GM12873 (cell line): ENCODE measurements around the gene BDP1.

ENCODE experiments used
- CTCF ChIP-seq: IDR thresholded peaks from 2 replicates; pipeline ENCODE4 v1.5.1; 2012; ENCODE audit warnings: low read depth, mild to moderate bottlenecking, moderate library complexity, low read length, control low read depth; ENCODE audit not compliant: insufficient read depth; ENCODE audit errors: missing control alignments

The BDP1 gene

GRCh38 chr5:71503536-71503935, 48.1 kb downstream of the BDP1 start:
- no peak for TF ChIP-seq CTCF

- no peak for TF ChIP-seq CTCF
Measured at GRCh38 chr5:71522151-71522550, 66.7 kb downstream of the BDP1 start.

- TF ChIP-seq CTCF: no peak
Measured at GRCh38 chr5:71528206-71528605, 72.8 kb downstream of the BDP1 start.

GRCh38 chr5:71529682-71530081, 74.2 kb downstream of the BDP1 start:
- no peak for TF ChIP-seq CTCF

GRCh38 chr5:71533142-71533541, 77.7 kb downstream of the BDP1 start:
- no peak for TF ChIP-seq CTCF

- no peak for TF ChIP-seq CTCF
Measured at GRCh38 chr5:71533615-71534014, 78.2 kb downstream of the BDP1 start.

DNA sequence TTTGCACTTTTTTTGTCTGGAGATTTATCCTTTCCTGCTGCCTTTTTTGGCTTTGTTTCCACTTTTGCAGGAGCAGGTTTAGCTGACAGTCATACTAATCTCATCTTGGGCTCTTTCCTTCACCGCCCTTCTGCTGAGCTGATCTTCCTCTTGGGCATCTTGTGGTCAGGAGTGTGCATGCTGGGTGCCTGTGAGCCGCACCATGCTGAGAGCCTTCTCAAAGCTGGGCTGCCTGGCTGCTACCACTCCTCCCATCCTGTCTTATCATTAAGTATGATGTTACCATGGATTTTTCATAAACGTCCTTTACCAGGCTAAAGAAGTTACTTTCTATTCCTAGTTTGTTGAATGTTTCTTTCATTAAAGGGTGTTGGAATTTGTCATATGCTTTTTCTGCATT, 82.2 kb downstream of the BDP1 start:
- no peak for TF ChIP-seq CTCF
